ENCODE data around the gene SUDS3.

DNA sequence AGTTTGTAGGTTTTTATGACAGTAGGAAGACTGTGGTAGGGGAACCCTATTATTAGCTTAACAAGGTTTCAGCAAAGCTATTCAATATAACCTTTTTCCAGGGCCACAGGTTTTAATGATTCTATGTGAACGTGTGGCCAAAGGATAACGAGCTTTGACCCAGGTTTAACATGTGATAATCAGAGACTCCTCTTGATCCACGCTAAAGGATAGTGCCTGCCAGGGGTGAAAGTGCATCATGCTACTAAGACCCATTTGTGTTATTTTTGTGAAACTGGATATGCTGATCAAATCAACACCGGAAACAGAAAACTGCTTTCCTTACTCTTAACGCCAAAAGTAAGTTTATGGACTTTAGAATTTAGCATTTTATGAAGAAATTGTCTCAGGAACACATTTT, 2.7 kb upstream of the SUDS3 start:
- TF ChIP-seq, protein P1, sequence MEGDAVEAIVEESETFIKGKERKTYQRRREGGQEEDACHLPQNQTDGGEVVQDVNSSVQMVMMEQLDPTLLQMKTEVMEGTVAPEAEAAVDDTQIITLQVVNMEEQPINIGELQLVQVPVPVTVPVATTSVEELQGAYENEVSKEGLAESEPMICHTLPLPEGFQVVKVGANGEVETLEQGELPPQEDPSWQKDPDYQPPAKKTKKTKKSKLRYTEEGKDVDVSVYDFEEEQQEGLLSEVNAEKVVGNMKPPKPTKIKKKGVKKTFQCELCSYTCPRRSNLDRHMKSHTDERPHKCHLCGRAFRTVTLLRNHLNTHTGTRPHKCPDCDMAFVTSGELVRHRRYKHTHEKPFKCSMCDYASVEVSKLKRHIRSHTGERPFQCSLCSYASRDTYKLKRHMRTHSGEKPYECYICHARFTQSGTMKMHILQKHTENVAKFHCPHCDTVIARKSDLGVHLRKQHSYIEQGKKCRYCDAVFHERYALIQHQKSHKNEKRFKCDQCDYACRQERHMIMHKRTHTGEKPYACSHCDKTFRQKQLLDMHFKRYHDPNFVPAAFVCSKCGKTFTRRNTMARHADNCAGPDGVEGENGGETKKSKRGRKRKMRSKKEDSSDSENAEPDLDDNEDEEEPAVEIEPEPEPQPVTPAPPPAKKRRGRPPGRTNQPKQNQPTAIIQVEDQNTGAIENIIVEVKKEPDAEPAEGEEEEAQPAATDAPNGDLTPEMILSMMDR (IDR thresholded peaks at IDR 0.05), result no peak
- no peak for TF ChIP-seq POLR2A (IDR thresholded peaks at IDR 0.05)

Data from adrenal gland (tissue), 5 donors.